Measurements from ENCODE around the gene CUZD1. TPM values are rescaled to one million over a fixed set of nuclear protein-coding genes. Genes with fewer than 3 reads are reported as not detected.

The CUZD1 gene
- total RNA-seq, 1 donor from 2014 or later = 0.56 TPM

DNA sequence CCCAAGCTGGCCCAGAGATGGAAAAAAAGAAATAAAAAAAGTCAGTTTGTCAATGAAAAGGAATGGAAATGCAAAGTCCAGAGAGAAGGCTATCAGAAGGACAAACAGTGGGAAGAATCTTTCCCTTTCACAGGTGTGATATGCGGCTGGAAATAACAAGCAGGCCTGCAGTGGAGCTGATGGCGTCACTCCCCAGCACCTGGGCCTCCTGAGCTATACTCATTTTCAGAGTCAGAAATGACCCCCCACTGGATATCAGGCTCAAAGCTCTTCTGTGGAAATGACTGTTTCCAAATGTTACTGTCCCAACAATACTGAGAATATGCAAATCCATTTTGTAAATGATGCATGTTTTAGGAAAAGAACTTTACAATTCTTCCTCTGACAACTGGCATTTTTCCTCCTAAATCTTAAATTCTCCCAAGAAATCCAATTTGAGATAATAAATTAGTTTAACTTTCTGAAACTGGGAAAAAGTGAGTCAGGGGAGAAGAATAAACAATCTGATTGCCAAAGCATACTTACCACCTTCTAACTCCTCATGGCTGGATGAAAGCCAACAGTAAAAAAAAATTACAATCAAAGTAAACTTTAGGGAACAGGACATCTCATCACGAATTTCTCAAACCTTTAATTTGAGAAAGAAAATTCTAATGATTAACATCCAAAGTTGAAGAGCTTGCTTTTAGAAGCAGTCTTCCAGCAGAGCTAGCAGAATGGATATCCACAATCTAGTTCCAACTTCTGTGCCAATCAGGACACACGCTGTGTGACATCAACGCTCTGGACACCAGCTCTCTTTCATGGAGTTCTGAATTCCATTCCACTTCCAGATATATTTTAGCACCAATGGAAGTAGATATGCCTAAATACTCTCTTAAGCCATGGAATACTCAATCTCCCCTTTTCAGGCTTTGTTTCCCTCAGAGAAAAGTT lies 5.3 kb upstream of the CUZD1 start:
- no peaks in the 10 kb centered on the region for H3K27me3 ChIP-seq (ENCODE audit: low read depth)
- H3K4me1 ChIP-seq = no peaks in the 10 kb centered on the region
- no peaks in the 10 kb centered on the region for H3K36me3 ChIP-seq
- TF ChIP-seq, protein P1, sequence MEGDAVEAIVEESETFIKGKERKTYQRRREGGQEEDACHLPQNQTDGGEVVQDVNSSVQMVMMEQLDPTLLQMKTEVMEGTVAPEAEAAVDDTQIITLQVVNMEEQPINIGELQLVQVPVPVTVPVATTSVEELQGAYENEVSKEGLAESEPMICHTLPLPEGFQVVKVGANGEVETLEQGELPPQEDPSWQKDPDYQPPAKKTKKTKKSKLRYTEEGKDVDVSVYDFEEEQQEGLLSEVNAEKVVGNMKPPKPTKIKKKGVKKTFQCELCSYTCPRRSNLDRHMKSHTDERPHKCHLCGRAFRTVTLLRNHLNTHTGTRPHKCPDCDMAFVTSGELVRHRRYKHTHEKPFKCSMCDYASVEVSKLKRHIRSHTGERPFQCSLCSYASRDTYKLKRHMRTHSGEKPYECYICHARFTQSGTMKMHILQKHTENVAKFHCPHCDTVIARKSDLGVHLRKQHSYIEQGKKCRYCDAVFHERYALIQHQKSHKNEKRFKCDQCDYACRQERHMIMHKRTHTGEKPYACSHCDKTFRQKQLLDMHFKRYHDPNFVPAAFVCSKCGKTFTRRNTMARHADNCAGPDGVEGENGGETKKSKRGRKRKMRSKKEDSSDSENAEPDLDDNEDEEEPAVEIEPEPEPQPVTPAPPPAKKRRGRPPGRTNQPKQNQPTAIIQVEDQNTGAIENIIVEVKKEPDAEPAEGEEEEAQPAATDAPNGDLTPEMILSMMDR (IDR thresholded peaks at IDR 0.05) = no peak
- H3K4me3 ChIP-seq = no peak overlapping the region
- DNase-seq (no peak), ATAC-seq (no peak)
- intact Hi-C loops (cut with DNase I) = no loop called here
- H3K9me3 ChIP-seq = no peaks in the 10 kb centered on the region
- no peak overlapping the region for H3K27ac ChIP-seq

DNA sequence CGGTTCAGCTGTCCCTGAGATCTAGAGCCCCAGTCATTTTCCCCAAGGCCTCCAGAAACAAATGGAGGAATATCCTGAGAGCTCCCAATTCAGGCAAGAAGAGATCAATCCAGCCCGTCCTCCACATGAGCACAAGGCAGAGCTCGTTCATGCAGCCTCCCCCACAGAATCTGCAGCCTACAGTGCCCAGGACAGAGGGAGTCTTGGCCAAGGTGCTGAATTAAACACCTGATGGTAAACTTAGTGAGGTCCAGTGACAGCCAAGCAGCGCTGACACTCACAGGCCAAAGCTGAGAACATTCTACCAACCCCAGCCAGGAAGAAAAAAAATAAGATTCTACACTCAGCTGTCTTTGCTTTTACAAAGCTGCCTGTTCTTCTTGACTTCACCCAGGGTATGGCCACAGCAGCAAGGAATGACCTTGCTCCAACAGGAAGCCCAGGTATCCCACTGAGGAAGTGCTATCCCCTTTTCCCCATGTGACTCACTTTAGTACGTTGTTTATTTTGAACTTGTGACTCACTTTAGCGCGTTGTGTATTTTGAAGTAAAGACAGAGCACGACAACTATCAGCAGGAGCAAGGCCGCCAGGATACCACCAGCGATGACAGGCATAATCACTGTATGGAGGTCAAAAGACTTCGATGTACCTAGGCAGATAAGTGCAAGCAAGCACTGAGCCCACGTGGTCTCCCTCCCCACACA lies 4.4 kb upstream of the CUZD1 start:
- TF ChIP-seq, protein P1 (IDR thresholded peaks at IDR 0.05) = no peak
- no peaks in the 10 kb centered on the region for H3K36me3 ChIP-seq
- no peak overlapping the region for H3K4me3 ChIP-seq
- ATAC-seq (no peak), DNase-seq (no peak)
- intact Hi-C loops (cut with DNase I) = no loop called here
- no peaks in the 10 kb centered on the region for H3K27me3 ChIP-seq (ENCODE audit: low read depth)
- H3K27ac ChIP-seq = no peak overlapping the region
- no peaks in the 10 kb centered on the region for H3K9me3 ChIP-seq
- H3K4me1 ChIP-seq = no peaks in the 10 kb centered on the region

DNA sequence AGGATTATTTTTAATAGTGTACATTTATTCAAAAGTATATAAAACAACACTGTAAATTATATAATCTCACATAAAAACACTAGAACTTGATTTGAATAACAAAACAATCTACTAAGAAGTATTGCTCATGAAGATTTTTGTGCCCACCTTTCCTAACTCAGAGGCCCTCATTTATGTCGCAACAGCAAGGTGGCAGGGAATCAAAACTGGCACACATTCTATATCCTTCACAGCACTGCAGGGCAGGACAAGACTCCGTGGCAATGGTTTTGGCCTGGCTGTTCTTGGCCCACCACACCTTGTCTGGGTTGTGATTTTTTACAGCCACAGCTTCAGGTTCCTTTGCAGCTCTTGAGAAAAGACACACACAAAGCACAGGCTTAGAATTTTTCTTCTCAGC lies 3.4 kb upstream of the CUZD1 start:
- ATAC-seq (no peak), DNase-seq (no peak)
- H3K27ac ChIP-seq = no peak overlapping the region
- H3K27me3 ChIP-seq (ENCODE audit: low read depth) = no peaks in the 10 kb centered on the region
- no peak overlapping the region for H3K4me3 ChIP-seq
- no peaks in the 10 kb centered on the region for H3K36me3 ChIP-seq
- intact Hi-C loops (cut with DNase I) = no loop called here
- TF ChIP-seq, protein P1 (IDR thresholded peaks at IDR 0.05) = no peak
- H3K9me3 ChIP-seq = no peaks in the 10 kb centered on the region
- H3K4me1 ChIP-seq = no peaks in the 10 kb centered on the region

DNA sequence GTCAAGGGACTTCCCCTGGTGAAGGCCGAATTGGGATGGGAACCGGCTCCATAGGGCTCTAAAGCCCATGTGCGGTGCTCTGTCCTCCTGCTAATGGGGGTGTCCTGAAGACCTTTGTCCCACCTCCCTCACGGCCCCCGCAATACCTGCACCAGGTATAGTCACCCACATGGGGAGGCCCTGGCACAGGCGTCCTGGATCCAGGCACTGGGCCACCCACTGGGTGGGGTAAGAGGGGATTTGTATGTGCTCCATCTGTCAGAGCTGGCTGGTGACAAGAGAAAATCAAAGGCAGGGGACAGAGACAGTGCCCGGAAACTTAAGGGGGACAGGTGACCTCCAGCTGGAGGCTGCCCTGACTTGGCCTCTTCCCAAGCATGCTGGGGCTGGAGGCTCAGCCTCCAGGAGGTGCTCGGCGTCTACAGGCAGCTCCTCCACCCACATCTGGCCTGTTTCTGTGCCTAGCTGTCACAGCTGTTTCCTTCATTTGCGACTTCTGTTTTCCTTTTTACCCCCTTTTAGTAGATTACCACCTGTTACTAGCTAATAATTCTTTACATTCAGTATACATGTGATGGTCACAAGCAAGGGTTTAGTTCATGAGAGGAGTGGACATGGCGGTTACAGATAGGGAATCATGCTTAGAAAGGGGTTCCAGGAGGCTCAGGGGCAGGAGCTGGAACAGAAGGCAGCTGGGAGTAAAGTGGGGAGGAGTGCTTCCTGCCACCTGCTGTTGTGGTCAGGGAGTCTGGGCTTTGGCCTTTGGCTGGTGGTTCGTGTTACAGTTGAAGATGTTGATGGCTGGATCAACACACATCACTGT lies 2.3 kb upstream of the CUZD1 start:
- Histone ChIP-seq H3K27me3 (ENCODE audit: low read depth) (no peaks in the 10 kb centered on the region), H3K9me3 (no peaks in the 10 kb centered on the region), H3K4me3 (no peak overlapping the region), H3K4me1 (no peaks in the 10 kb centered on the region), H3K27ac (no peak overlapping the region), H3K36me3 (no peaks in the 10 kb centered on the region)
- intact Hi-C loops (cut with DNase I) = no loop called here
- TF ChIP-seq, protein P1 (IDR thresholded peaks at IDR 0.05) = no peak
- DNase-seq (no peak), ATAC-seq (no peak)

DNA sequence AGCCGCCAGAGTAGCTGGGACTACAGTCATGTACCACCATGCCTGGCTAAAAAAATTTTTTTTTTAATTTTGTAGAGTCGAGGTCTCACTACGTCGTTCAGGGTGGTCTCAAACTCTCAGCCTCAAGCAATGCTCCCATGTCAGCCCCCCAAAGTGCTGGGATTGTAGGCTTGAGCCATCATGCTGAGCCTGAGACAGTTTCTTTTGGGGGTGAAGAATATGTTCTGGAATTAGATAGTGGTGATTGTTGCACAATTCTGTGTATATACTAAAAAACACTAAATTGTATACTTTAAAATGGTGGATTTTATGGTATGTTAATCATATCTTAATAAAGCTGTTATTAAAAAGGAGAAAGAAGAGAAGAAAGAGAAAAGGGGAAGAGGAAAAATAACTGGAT lies 1.5 kb downstream of the CUZD1 start:
- no peak for ATAC-seq
- intact Hi-C loops (cut with DNase I) = no loop called here
- Histone ChIP-seq H3K4me3 (no peak overlapping the region), H3K27me3 (ENCODE audit: low read depth) (no peaks in the 10 kb centered on the region), H3K9me3 (no peaks in the 10 kb centered on the region), H3K36me3 (no peaks in the 10 kb centered on the region), H3K4me1 (no peaks in the 10 kb centered on the region), H3K27ac (no peak overlapping the region)
- no peak for DNase-seq
- TF ChIP-seq, protein P1 (IDR thresholded peaks at IDR 0.05) = no peak
